Brain microvascular endothelial cell (primary cell): ENCODE measurements around the gene PHF11.

Source experiments
- DNase-seq: peaks from one replicate; pipeline ENCODE4 v3.0.0-alpha.2; 2020
- H3K27ac ChIP-seq: fragments of 250-450 bp; sonication (Bioruptor Pico); 2 replicates; pipeline ENCODE4 v1.5.1; 2020; ENCODE audit warnings: mild to moderate bottlenecking, moderate library complexity
- H3K27me3 ChIP-seq: fragments of 250-450 bp; sonication (Bioruptor Pico); replicated peaks from 2 replicates; pipeline ENCODE4 v1.5.1; 2020; ENCODE audit warnings: mild to moderate bottlenecking
- H3K36me3 ChIP-seq: fragments of 250-450 bp; sonication (Bioruptor Pico); replicated peaks from 2 replicates; pipeline ENCODE4 v1.5.1; 2020; ENCODE audit warnings: mild to moderate bottlenecking
- H3K4me3 ChIP-seq: 2 replicates; pipeline ENCODE4 v1.5.1; 2011; ENCODE audit warnings: low read depth, mild to moderate bottlenecking, control low read depth, low read length, moderate library complexity
- CTCF ChIP-seq: IDR thresholded peaks from 2 replicates; pipeline ENCODE4 v1.5.1; 2011; ENCODE audit warnings: low read depth, mild to moderate bottlenecking, moderate library complexity, low read length, control low read depth, inconsistent platforms; ENCODE audit errors: missing control alignments
- in situ Hi-C: cut with HindIII; loops from 2 replicates; pipeline ENCODE4 v1.10.0; 2017; ENCODE audit warnings: low sequenced_read_pairs, low pct_ligation_motif_present

Gene PHF11

GRCh38 chr13:49533011-49533410, 37.3 kb downstream of the PHF11 start:
- no peak for TF ChIP-seq CTCF
- Histone ChIP-seq H3K4me3 (no peak overlapping the region), H3K27me3 (no peaks in the 10 kb centered on the region), H3K27ac (no peak overlapping the region), H3K36me3 (no peaks in the 10 kb centered on the region)
- no peak for DNase-seq
- in situ Hi-C loops: no loop called here

- H3K4me3 ChIP-seq: no peak overlapping the region
- H3K36me3 ChIP-seq: no peaks in the 10 kb centered on the region
- DNase-seq: no peak
- in situ Hi-C loops: no loop called here
- no peak for TF ChIP-seq CTCF
- no peak overlapping the region for H3K27ac ChIP-seq
- no peaks in the 10 kb centered on the region for H3K27me3 ChIP-seq
These were observed 38.0 kb downstream of the PHF11 start for GRCh38 chr13:49533591-49534269.

- DNase-seq: no peak
- no peak overlapping the region for H3K4me3 ChIP-seq
- H3K27me3 ChIP-seq: no peaks in the 10 kb centered on the region
- H3K27ac ChIP-seq: no peak overlapping the region
- no peak for TF ChIP-seq CTCF
- peaks cover 3% of the 10 kb centered on the region for H3K36me3 ChIP-seq
- in situ Hi-C loops: no loop called here
These were observed 40.6 kb downstream of the PHF11 start for GRCh38 chr13:49536144-49536873.

- no peak for TF ChIP-seq CTCF
- in situ Hi-C loops: no loop called here
- no peak overlapping the region for H3K27ac ChIP-seq
- no peak for DNase-seq
- H3K27me3 ChIP-seq: no peaks in the 10 kb centered on the region
- no peak overlapping the region for H3K4me3 ChIP-seq
- peaks cover 3% of the 10 kb centered on the region for H3K36me3 ChIP-seq
These were observed 42.7 kb downstream of the PHF11 start for GRCh38 chr13:49538404-49538803.

GRCh38 chr13:49539313-49539712, 43.6 kb downstream of the PHF11 start:
- in situ Hi-C loops: no loop called here
- Histone ChIP-seq H3K4me3 (no peak overlapping the region), H3K27ac (no peak overlapping the region), H3K36me3 (peaks cover 7% of the 10 kb centered on the region), H3K27me3 (no peaks in the 10 kb centered on the region)
- no peak for TF ChIP-seq CTCF
- DNase-seq: no peak
